Measurements from ENCODE around the gene TBL1XR1. TPM values are rescaled to one million over a fixed set of nuclear protein-coding genes. Genes with fewer than 3 reads are reported as not detected.

Gene TBL1XR1
- total RNA-seq, 2 donors from 2014 or later, result 119 to 162 TPM

DNA sequence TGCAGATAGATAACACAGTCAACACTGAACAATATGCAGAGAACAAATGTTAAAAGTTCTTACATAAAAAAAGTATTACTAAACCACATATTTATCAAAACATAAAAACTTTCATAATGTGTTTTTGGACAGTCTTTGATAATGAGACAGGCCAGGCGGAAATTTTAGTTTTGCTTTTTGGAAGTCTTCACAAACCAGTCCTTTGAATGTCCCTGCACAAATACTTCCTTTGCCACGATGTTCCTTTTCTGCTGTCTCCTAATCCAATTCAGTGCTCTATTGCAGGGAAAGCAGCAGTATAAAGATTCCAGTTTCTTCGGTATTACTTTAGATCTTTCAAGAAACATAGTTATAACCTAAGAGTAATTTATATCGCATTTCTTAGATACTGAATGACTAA, 135.9 kb downstream of the TBL1XR1 start:
- Mint-ChIP-seq H3K4me1 (ENCODE audit: low read depth in 2 of 2) (peaks cover 11 to 14% of the 10 kb centered on the region in 2 donors), H3K27me3 (no peaks in the 10 kb centered on the region), H3K27ac (no peak overlapping the region), H3K9me3 (no peaks in the 10 kb centered on the region), H3K4me3 (no peak overlapping the region), H3K36me3 (no peaks in the 10 kb centered on the region)
- DNase-seq (ENCODE audit: low spot score), result no peak
- ATAC-seq, result no peak

GRCh38 chr3:177060492-177060891, 136.8 kb downstream of the TBL1XR1 start:
- no peaks in the 10 kb centered on the region for H3K27me3 Mint-ChIP-seq
- no peak overlapping the region for H3K4me3 Mint-ChIP-seq
- DNase-seq (ENCODE audit: low spot score) (no peak), ATAC-seq (no peak)
- H3K27ac Mint-ChIP-seq, result no peak overlapping the region
- no peaks in the 10 kb centered on the region for H3K36me3 Mint-ChIP-seq
- H3K4me1 Mint-ChIP-seq (ENCODE audit: low read depth in 2 of 2), result peaks cover 9 to 12% of the 10 kb centered on the region in 2 donors
- H3K9me3 Mint-ChIP-seq, result no peaks in the 10 kb centered on the region

GRCh38 chr3:177058648-177059047, 138.6 kb downstream of the TBL1XR1 start:
- Mint-ChIP-seq H3K4me3 (no peak overlapping the region), H3K27ac (no peak overlapping the region), H3K4me1 (ENCODE audit: low read depth in 2 of 2) (peaks cover 13 to 14% of the 10 kb centered on the region in 2 donors), H3K36me3 (no peaks in the 10 kb centered on the region), H3K9me3 (no peaks in the 10 kb centered on the region), H3K27me3 (no peaks in the 10 kb centered on the region)
- DNase-seq (ENCODE audit: low spot score) (no peak), ATAC-seq (no peak)

DNA sequence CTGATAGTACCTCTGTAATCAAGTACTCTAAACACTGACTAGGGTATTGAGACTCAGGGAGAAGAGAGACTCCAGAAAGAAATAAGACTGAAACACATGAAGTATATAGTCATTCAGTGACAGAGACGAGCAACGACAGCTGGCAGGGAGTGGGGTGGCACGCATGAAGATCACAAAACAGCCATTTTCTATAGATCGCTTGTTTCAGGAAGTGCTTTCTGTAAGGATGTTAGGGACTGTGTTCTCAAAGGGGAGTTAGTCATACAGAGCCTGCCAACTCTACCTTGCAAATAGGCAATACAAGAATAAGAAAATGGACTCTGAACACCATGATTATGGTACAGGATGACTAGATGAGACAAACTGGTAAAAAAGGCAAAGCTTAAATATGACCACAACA, 139.5 kb downstream of the TBL1XR1 start:
- H3K9me3 Mint-ChIP-seq, result no peaks in the 10 kb centered on the region

GRCh38 chr3:177056927-177057326, 140.4 kb downstream of the TBL1XR1 start:
- no peak overlapping the region for H3K4me3 Mint-ChIP-seq
- DNase-seq (ENCODE audit: low spot score) (no peak), ATAC-seq (no peak)
- no peaks in the 10 kb centered on the region for H3K27me3 Mint-ChIP-seq
- no peak overlapping the region for H3K27ac Mint-ChIP-seq
- peaks cover 9 to 15% of the 10 kb centered on the region in 2 donors for H3K4me1 Mint-ChIP-seq (ENCODE audit: low read depth in 2 of 2)
- H3K36me3 Mint-ChIP-seq, result no peaks in the 10 kb centered on the region
- H3K9me3 Mint-ChIP-seq, result no peaks in the 10 kb centered on the region

More for the DNA sequence above, 139.5 kb downstream of the TBL1XR1 start:
- peak; percentile 56 to 95 for ATAC-seq
- Mint-ChIP-seq H3K27ac (no peak overlapping the region), H3K4me1 (ENCODE audit: low read depth in 2 of 2) (peaks cover 11 to 15% of the 10 kb centered on the region in 2 donors), H3K27me3 (no peaks in the 10 kb centered on the region), H3K4me3 (no peak overlapping the region), H3K36me3 (no peaks in the 10 kb centered on the region)
- DNase-seq (ENCODE audit: low spot score), result no peak

- DNase-seq (ENCODE audit: low spot score) (no peak), ATAC-seq (no peak)
- no peaks in the 10 kb centered on the region for H3K27me3 Mint-ChIP-seq
- peaks cover 8 to 19% of the 10 kb centered on the region in 2 donors for H3K4me1 Mint-ChIP-seq (ENCODE audit: low read depth in 2 of 2)
- H3K27ac Mint-ChIP-seq, result no peak overlapping the region
- H3K9me3 Mint-ChIP-seq, result no peaks in the 10 kb centered on the region
- no peaks in the 10 kb centered on the region for H3K36me3 Mint-ChIP-seq
- H3K4me3 Mint-ChIP-seq, result no peak overlapping the region
Observed at GRCh38 chr3:177055605-177056571, 141.4 kb downstream of the TBL1XR1 start.

DNA sequence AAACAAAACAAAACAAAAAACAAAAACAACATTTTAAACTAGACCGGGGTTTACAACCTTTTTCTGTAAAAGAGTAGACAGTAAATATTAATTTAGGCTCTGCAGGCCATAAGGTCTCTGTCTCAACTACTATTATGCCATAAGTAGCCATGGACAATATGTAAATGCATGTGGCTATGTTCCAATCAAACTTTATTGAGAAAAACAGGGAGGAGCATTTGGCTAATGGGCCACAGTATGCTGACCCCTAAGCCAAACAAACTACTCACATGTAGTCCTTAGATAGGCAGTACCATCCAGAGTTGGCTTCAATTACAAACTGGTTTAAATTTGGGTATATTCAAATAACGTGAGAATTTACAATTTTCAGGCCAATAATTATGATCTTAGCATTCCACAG, 144.2 kb downstream of the TBL1XR1 start:
- no peak for ATAC-seq
- H3K36me3 Mint-ChIP-seq, result peaks cover 10% of the 10 kb centered on the region

GRCh38 chr3:177051411-177051810, 145.9 kb downstream of the TBL1XR1 start:
- Mint-ChIP-seq H3K9me3 (no peaks in the 10 kb centered on the region), H3K27me3 (no peaks in the 10 kb centered on the region), H3K27ac (no peak overlapping the region), H3K36me3 (peaks cover 15% of the 10 kb centered on the region), H3K4me3 (no peak overlapping the region), H3K4me1 (ENCODE audit: low read depth in 2 of 2) (peaks cover 8 to 19% of the 10 kb centered on the region in 2 donors)
- DNase-seq (ENCODE audit: low spot score), result no peak
- ATAC-seq, result no peak

More for the DNA sequence above, 144.2 kb downstream of the TBL1XR1 start:
- no peak overlapping the region for H3K27ac Mint-ChIP-seq
- H3K4me1 Mint-ChIP-seq (ENCODE audit: low read depth in 2 of 2), result peaks cover 8 to 19% of the 10 kb centered on the region in 2 donors
- no peaks in the 10 kb centered on the region for H3K27me3 Mint-ChIP-seq
- H3K4me3 Mint-ChIP-seq, result no peak overlapping the region
- H3K9me3 Mint-ChIP-seq, result no peaks in the 10 kb centered on the region
- DNase-seq (ENCODE audit: low spot score), result no peak

GRCh38 chr3:177050501-177051237, 146.6 kb downstream of the TBL1XR1 start:
- Mint-ChIP-seq H3K27me3 (no peaks in the 10 kb centered on the region), H3K9me3 (no peaks in the 10 kb centered on the region), H3K4me3 (no peak overlapping the region), H3K27ac (no peak overlapping the region), H3K4me1 (ENCODE audit: low read depth in 2 of 2) (peaks cover 7 to 16% of the 10 kb centered on the region in 2 donors), H3K36me3 (peaks cover 18% of the 10 kb centered on the region)
- ATAC-seq (peak in 1 of 2 donors; percentile 57), DNase-seq (ENCODE audit: low spot score) (no peak)

- ATAC-seq, result no peak
- Mint-ChIP-seq H3K27ac (no peak overlapping the region), H3K27me3 (no peaks in the 10 kb centered on the region), H3K9me3 (no peaks in the 10 kb centered on the region), H3K36me3 (peaks cover 42% of the 10 kb centered on the region), H3K4me3 (no peak overlapping the region), H3K4me1 (ENCODE audit: low read depth in 2 of 2) (peaks cover 20 to 23% of the 10 kb centered on the region in 2 donors)
- no peak for DNase-seq (ENCODE audit: low spot score)
Observed at GRCh38 chr3:177045767-177046166, 151.5 kb downstream of the TBL1XR1 start.

- no peak for ATAC-seq
- Mint-ChIP-seq H3K27me3 (no peaks in the 10 kb centered on the region), H3K4me3 (no peak overlapping the region), H3K27ac (no peak overlapping the region), H3K9me3 (no peaks in the 10 kb centered on the region), H3K36me3 (peaks cover 42% of the 10 kb centered on the region), H3K4me1 (ENCODE audit: low read depth in 2 of 2) (peaks cover 22 to 28% of the 10 kb centered on the region in 2 donors)
- no peak for DNase-seq (ENCODE audit: low spot score)
Observed at GRCh38 chr3:177045222-177045621, 152.1 kb downstream of the TBL1XR1 start.

DNA sequence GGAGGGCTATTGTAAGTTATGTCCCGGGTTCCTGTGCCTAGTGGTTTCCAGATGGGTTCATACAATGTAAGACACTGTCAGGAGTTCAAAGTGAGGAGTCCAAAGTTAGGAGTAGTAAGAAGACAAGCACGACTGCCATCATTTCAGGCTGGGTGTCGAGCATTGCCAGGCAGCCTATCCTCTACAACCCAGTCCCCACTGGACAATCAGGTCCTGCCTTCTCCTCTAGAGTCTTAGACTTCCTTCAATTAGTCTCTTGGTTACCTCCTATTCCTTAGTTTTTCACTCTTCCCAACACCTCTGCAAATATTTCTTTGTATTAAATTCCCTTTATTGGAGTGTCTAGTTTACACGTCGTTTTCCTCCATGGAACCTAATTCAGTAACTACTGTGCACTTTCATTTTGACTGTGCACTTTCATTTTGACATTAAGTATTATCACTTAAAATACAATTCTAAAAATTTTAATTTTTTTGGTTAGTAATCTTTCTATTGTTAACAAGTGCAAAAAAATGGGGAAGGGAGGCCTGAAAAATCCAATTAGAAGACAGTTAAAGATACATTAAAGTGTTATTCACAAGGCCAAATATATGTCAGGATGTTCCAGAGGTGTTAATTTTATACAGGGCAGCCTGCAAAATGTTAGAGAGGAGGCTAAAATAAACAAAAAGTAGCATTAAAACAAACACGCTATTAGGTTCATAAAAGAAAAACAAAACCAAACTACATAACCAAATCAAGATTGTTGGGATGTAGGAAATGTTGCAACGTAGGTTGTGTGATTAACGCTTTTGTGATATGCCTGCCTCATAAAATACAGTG, 155.3 kb downstream of the TBL1XR1 start:
- Mint-ChIP-seq H3K9me3 (no peaks in the 10 kb centered on the region), H3K27ac (peak overlapping the region; percentile 64 to 76), H3K4me1 (ENCODE audit: low read depth in 2 of 2) (peaks cover 25 to 36% of the 10 kb centered on the region in 2 donors), H3K27me3 (no peaks in the 10 kb centered on the region), H3K4me3 (peak overlapping the region; percentile 58), H3K36me3 (peaks cover 38% of the 10 kb centered on the region)
- peak; percentile 52 to 53 for ATAC-seq
- no peak for DNase-seq (ENCODE audit: low spot score)

DNA sequence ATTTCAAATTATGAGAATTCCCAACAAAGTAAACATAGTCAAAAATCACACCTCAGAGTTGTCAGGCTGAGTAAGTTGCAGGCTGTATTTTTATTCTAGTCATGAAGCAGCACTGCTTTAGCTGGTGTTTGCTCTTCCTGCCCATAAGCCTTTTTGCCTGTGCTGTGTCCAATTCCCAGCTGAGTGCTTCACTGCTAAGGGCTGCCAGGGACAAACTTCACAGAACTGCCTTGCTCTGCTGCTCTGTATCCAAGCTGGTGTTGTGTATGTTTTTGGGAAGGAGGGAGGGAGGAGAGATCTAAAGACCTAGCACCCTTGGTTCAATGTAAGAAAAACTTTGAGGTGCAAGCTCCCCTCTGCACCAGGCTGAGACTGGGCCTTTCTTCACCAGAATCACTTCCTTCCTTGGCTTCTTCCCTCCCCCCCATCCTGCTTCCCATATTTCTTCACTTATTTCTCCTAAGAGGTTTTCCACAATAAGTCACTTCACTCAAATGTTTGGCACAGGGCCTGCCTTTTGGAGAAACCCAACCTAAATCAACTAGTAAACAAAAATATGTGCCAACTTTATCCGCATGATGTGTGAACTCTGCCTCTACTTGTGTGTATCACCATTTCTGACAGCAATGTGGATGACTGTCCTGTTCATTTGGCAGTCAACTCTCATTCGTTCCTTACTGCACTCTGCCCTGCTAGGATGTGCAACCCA, 156.1 kb downstream of the TBL1XR1 start:
- Mint-ChIP-seq H3K27ac (peak overlapping the region; percentile 64 to 76), H3K4me1 (ENCODE audit: low read depth in 2 of 2) (peaks cover 29 to 36% of the 10 kb centered on the region in 2 donors), H3K4me3 (peak overlapping the region; percentile 58), H3K9me3 (no peaks in the 10 kb centered on the region), H3K36me3 (peaks cover 34% of the 10 kb centered on the region), H3K27me3 (no peaks in the 10 kb centered on the region)
- ATAC-seq, result peak in 1 of 2 donors; percentile 27
- no peak for DNase-seq (ENCODE audit: low spot score)

Data from natural killer cell treated with Interleukin-12 subunit alpha and Interleukin-12 subunit beta and Interleukin-15 and Interleukin-18, amount 100 ng/mL, for 72 hours (primary cell).